Erythroblast (primary cell): ENCODE data around the gene CNOT1.

Experiments
- GATA1 ChIP-seq: IDR thresholded peaks from 2 replicates; pipeline ENCODE4 v1.6.1; 2011; ENCODE audit warnings: low read depth, mild to moderate bottlenecking, control low read depth, low read length, moderate library complexity
- POLR2A ChIP-seq: IDR thresholded peaks from 2 replicates; pipeline ENCODE4 v1.6.1; 2011; ENCODE audit warnings: mild to moderate bottlenecking, low read length

- no peak for TF ChIP-seq POLR2A
- TF ChIP-seq GATA1 = no peak
Observed at GRCh38 chr16:58644108-58644507, 14.5 kb upstream of the CNOT1 start.
